DND-41 (cell line): ENCODE data around the gene SELENOP.

Experiments used
- ATAC-seq: fragments of 200-7000 bp; cut with Tn5 transposase; 3 replicates; pipeline ENCODE4 v1.9.1; 2021; ENCODE audit warnings: low read depth; ENCODE audit not compliant: insufficient read depth
- DNase-seq: peaks from one replicate; pipeline ENCODE4 v3.0.0-alpha.2; 2020
- H2AFZ ChIP-seq: 2 replicates; pipeline ENCODE4 v1.6.0; 2012; ENCODE audit warnings: low read depth, low read length
- H3K27ac ChIP-seq: 2 replicates; pipeline ENCODE4 v1.5.1; 2012; ENCODE audit warnings: low read length, inconsistent platforms
- H3K27me3 ChIP-seq: fragments of 200-600 bp; sonication (generic); 2 replicates; pipeline ENCODE4 v1.6.0; 2012; ENCODE audit warnings: low read length, mild to moderate bottlenecking, inconsistent platforms; ENCODE audit not compliant: insufficient read depth, poor library complexity
- H3K36me3 ChIP-seq: 2 replicates; pipeline ENCODE4 v1.5.1; 2012; ENCODE audit warnings: low read length, inconsistent platforms; ENCODE audit not compliant: insufficient read depth
- H3K4me1 ChIP-seq: 2 replicates; pipeline ENCODE4 v1.5.1; 2012; ENCODE audit warnings: mild to moderate bottlenecking, low read length; ENCODE audit not compliant: insufficient read depth
- H3K4me2 ChIP-seq: 2 replicates; pipeline ENCODE4 v1.6.0; 2012; ENCODE audit warnings: mild to moderate bottlenecking, moderate library complexity, low read length, inconsistent platforms; ENCODE audit not compliant: insufficient read depth
- H3K4me3 ChIP-seq, 2 experiments: fragments of 200-600 bp in 1 of 2; shearing (Covaris generic) in 1 of 2; 2 replicates each; pipeline ENCODE4 v1.5.1; 2012 to 2016; ENCODE audit warnings: inconsistent platforms in 2 of 2, low read length in 2 of 2, mild to moderate bottlenecking in 2 of 2, low read depth in 1 of 2, moderate library complexity in 1 of 2
- H3K79me2 ChIP-seq: 2 replicates; pipeline ENCODE4 v1.6.0; 2012; ENCODE audit warnings: low read length, inconsistent platforms; ENCODE audit not compliant: insufficient read depth
- H3K9ac ChIP-seq: 2 replicates; pipeline ENCODE4 v1.6.0; 2012; ENCODE audit warnings: low read depth, mild to moderate bottlenecking, inconsistent platforms, low read length, moderate library complexity
- H3K9me3 ChIP-seq: 2 replicates; pipeline ENCODE4 v1.5.1; 2012; ENCODE audit warnings: low read length, moderate library complexity, mild to moderate bottlenecking, inconsistent platforms; ENCODE audit not compliant: insufficient read depth, severe bottlenecking
- H4K20me1 ChIP-seq: 2 replicates; pipeline ENCODE4 v1.6.0; 2012; ENCODE audit warnings: low read length; ENCODE audit not compliant: insufficient read depth
- CTCF ChIP-seq: IDR thresholded peaks from 2 replicates; pipeline ENCODE4 v1.5.1; 2012; ENCODE audit warnings: borderline replicate concordance, low read length, moderate library complexity, mild to moderate bottlenecking; ENCODE audit not compliant: poor library complexity, severe bottlenecking; ENCODE audit errors: extremely low read depth
- EZH2 ChIP-seq: IDR thresholded peaks from 3 replicates; pipeline ENCODE4 v1.6.1; 2012; ENCODE audit warnings: borderline replicate concordance, low read depth, mild to moderate bottlenecking, moderate library complexity, low read length, inconsistent platforms; ENCODE audit not compliant: severe bottlenecking

The SELENOP gene

GRCh38 chr5:42828671-42829070 lies 17.0 kb upstream of the SELENOP start:
- Histone ChIP-seq H2AFZ (no peak overlapping the region), H3K4me3 (no peak overlapping the region), H3K79me2 (no peaks in the 10 kb centered on the region), H3K4me1 (no peaks in the 10 kb centered on the region), H3K9me3 (no peaks in the 10 kb centered on the region), H3K9ac (no peak overlapping the region), H3K27me3 (no peaks in the 10 kb centered on the region), H4K20me1 (no peaks in the 10 kb centered on the region), H3K4me2 (no peak overlapping the region), H3K36me3 (no peaks in the 10 kb centered on the region), H3K27ac (no peak overlapping the region)
- DNase-seq, result no peak
- no peak for ATAC-seq
- TF ChIP-seq EZH2 (no peak), CTCF (no peak)

DNA sequence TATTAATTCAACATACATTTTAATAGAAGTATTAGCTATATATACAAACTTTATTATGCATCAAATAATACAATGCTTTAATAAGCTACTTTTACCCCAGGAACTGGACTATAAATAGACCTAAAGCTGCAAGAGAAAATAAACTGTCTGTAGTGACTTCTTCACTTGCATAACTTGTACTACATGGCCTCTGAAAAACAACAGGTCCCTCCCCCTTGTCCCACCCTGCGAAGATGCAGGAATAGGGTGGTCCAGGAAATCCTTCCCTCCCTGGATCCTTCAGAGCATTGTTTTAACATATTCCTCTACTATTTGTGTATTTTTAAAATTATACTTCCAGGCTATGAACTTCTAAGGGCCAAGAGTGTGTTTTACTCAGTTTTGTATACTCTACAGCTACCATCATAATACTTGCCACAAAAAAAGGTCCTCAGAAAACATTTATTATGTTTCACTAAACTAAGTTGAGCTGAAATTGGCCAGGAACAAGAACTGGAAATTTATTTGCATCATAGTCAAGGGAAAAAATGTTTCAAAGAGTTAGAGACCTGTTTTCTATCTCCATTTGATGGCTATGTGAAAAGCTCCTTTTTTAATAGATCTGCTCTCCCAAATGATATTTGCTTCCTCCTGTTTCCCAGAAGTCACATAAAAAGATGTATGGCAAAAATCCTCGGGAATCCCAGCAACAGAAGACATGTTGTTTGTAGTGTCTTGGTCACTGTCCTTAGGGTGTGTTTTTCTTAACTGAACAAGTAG lies 15.2 kb upstream of the SELENOP start:
- H3K27ac ChIP-seq, result no peak overlapping the region
- DNase-seq, result no peak
- no peaks in the 10 kb centered on the region for H3K27me3 ChIP-seq
- no peaks in the 10 kb centered on the region for H3K9me3 ChIP-seq
- TF ChIP-seq EZH2 (no peak), CTCF (no peak)
- no peaks in the 10 kb centered on the region for H3K36me3 ChIP-seq
- no peaks in the 10 kb centered on the region for H4K20me1 ChIP-seq
- no peak overlapping the region for H3K4me2 ChIP-seq
- H2AFZ ChIP-seq, result no peak overlapping the region
- no peaks in the 10 kb centered on the region for H3K79me2 ChIP-seq
- no peak overlapping the region for H3K4me3 ChIP-seq
- H3K9ac ChIP-seq, result no peak overlapping the region
- no peaks in the 10 kb centered on the region for H3K4me1 ChIP-seq
- no peak for ATAC-seq

DNA sequence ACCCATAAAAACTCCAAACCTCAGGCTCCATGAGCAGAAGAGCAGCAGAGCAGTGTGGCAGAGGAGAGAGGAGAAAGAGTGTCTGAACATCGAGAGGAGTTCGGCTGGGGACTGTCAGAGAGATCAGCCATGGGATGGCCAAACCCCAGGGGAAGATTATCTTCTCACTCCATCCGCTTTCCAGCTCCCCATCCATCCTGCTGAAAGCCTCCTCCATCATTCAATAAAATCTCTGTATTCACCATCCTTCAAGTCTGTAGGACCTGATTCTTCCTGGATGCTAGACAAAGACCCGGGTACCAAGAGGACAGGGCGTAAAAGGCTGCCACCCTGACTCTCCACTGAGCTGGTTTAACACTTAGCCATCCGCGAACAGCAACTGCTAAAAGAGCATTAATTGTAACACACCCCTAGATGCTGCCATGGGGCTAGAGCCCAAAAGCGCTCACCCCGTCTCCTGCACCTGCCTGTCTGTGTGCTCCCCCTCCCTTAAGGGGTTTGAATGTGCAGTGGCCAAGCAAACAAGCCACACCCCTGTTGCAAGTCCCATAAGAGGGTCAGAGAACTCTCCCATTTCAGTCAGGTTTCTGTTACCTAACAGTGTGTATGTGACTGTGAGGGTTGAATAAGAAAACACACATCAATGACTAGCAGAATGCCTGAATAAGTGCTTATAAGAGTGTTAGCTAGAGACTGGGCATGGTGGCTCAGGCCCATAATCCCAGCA lies 13.9 kb upstream of the SELENOP start:
- H3K4me3 ChIP-seq, result no peak overlapping the region
- H2AFZ ChIP-seq, result no peak overlapping the region
- no peaks in the 10 kb centered on the region for H3K4me1 ChIP-seq
- H3K9me3 ChIP-seq, result no peaks in the 10 kb centered on the region
- no peak overlapping the region for H3K4me2 ChIP-seq
- DNase-seq, result no peak
- ATAC-seq, result no peak
- H4K20me1 ChIP-seq, result no peaks in the 10 kb centered on the region
- H3K27ac ChIP-seq, result no peak overlapping the region
- H3K79me2 ChIP-seq, result no peaks in the 10 kb centered on the region
- no peak overlapping the region for H3K9ac ChIP-seq
- no peak for TF ChIP-seq EZH2
- no peak for TF ChIP-seq CTCF
- no peaks in the 10 kb centered on the region for H3K36me3 ChIP-seq
- H3K27me3 ChIP-seq, result no peaks in the 10 kb centered on the region
